ENCODE data around the gene UPK2. TPM values are rescaled to one million over a fixed set of nuclear protein-coding genes. Genes with fewer than 3 reads are reported as not detected.

UPK2 gene
- total RNA-seq, 2 donors from 2014 or later: not detected

DNA sequence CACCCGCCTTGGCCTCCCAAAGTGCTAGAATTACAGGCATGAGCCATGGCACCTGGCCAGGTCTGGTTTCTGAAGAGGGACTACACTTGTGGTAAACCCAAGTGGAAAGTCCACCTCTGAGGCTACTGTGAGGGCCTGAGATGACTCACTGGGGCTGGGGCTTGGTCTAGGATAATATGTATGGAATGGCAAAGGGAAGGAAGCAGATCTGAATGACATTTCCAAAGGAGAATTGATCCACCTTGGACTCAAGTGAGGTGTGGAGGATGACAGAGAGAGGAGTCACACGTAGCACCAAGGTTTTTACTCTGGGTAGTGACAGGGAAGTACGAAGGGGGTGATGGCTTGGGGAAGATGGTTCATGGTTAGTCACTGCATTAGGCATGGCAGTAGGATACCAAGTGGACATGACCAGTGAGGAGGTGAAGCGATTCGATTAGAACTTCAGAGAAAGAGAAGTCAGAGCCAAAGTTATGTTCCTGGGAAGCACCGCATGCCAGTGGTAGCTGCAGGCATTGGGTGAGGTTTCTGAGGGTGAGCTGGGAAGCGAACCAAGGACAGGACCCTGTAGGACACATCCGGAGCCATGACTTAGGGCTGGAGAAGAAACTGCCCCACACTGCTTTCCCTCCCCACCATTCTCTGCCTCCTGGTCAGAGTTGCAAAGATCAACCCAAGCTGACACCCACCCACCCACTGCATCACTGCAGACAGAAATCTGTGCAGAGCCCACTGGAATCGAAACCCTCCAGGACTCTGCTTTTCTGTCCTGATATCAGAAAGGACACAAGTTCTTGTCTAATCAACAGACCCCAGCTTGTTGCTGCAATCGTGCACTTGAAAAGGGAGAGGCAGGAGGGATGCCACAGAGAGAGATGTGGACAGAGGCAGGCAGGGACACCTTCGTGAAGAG, 17.4 kb upstream of the UPK2 start:
- Histone ChIP-seq H3K4me3 (no peak overlapping the region), H3K36me3 (replicated peaks in 1 of 2; ENCODE audit: insufficient read depth in 1 of 2, low read depth in 2 of 2) (no peaks in the 10 kb centered on the region), H3K27me3 (no peaks in the 10 kb centered on the region), H3K4me1 (peaks cover 4% of the 10 kb centered on the region), H3K9me3 (no peaks in the 10 kb centered on the region), H3K27ac (no peak overlapping the region)
- TF ChIP-seq POLR2A (IDR thresholded peaks at IDR 0.05): no peak
- TF ChIP-seq, protein P1, sequence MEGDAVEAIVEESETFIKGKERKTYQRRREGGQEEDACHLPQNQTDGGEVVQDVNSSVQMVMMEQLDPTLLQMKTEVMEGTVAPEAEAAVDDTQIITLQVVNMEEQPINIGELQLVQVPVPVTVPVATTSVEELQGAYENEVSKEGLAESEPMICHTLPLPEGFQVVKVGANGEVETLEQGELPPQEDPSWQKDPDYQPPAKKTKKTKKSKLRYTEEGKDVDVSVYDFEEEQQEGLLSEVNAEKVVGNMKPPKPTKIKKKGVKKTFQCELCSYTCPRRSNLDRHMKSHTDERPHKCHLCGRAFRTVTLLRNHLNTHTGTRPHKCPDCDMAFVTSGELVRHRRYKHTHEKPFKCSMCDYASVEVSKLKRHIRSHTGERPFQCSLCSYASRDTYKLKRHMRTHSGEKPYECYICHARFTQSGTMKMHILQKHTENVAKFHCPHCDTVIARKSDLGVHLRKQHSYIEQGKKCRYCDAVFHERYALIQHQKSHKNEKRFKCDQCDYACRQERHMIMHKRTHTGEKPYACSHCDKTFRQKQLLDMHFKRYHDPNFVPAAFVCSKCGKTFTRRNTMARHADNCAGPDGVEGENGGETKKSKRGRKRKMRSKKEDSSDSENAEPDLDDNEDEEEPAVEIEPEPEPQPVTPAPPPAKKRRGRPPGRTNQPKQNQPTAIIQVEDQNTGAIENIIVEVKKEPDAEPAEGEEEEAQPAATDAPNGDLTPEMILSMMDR (IDR thresholded peaks at IDR 0.05): no peak
- ATAC-seq (no peak), DNase-seq (no peak)
- intact Hi-C loops (cut with DNase I): no loop called here
- 59 to 72% methylated on average over 9 to 11 of the region's 11 CpGs for whole genome bisulfite sequencing, 2 donors

DNA sequence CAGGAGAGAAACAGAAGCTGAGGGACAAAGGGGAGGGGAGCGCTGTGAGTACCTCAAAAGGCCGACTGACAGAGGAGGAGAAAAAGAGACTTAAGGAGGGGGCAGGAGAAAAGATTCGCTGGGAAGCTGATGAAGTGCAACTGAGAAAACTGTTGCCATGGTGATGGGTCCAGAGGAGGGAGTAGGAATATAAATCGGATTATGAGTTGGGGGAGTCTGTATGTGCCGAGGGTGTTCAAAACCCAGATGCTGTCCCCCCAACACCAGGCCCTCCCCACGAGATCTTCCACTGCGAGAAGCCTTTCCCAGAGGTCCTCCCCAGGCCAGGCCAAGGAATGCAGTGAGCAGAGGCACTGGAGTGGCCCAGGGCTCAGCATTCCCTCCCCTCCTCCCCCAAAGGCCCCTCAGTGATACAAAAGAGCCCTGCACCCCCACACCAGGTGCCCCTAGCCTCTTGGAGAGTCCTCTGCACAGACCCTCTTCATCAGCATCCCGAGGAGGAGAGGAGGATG, 16.6 kb upstream of the UPK2 start:
- intact Hi-C loops (cut with DNase I): no loop called here
- 47 to 50% methylated on average over 7 to 8 of the region's 8 CpGs for WGBS, 2 donors
- H3K27me3 ChIP-seq: no peaks in the 10 kb centered on the region
- no peak overlapping the region for H3K4me3 ChIP-seq
- no peaks in the 10 kb centered on the region for H3K4me1 ChIP-seq
- H3K27ac ChIP-seq: no peak overlapping the region
- ATAC-seq (no peak), DNase-seq (no peak)
- H3K9me3 ChIP-seq: no peaks in the 10 kb centered on the region
- no peak for TF ChIP-seq POLR2A (IDR thresholded peaks at IDR 0.05)
- TF ChIP-seq, protein P1 (IDR thresholded peaks at IDR 0.05): no peak
- no peaks in the 10 kb centered on the region for H3K36me3 ChIP-seq (replicated peaks in 1 of 2; ENCODE audit: insufficient read depth in 1 of 2, low read depth in 2 of 2)

DNA sequence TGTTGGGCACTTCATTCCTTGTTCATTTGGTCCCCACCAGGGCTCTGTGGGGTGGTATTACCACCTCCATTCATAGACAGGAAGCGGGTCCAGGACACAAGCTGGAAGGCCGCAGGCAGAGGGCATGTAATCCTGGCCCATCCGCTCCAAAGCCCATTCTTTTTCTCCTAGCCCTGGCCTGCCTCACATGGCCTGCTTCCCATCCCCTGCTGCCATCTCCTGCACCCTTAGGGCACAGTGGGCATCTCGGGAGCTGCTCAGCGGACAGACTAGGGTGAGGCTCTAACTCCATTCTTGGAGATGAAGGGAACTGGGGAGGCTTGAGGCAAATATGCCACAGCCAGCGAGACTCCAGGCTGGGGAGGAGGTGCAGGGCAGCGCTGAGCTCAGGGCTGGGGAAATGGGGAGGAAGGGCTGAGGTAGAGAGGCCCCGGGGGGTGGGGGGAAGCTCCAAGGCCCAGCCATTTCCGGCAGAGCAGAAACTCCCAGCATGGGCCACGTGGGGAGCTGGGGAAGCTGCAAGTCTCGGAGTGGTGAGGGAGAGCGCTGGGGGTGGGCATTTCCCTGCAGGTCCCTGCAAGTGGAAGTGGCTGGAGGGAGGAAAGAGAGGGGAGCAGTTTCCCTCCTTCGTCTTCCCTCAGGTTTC, 16.0 kb upstream of the UPK2 start:
- H3K27ac ChIP-seq: no peak overlapping the region
- H3K4me1 ChIP-seq: no peaks in the 10 kb centered on the region
- WGBS, 2 donors: 46 to 57% methylated on average over 12 to 13 of the region's 13 CpGs
- no peak for TF ChIP-seq POLR2A (IDR thresholded peaks at IDR 0.05)
- TF ChIP-seq, protein P1 (IDR thresholded peaks at IDR 0.05): no peak
- no peaks in the 10 kb centered on the region for H3K27me3 ChIP-seq
- no peaks in the 10 kb centered on the region for H3K9me3 ChIP-seq
- ATAC-seq (no peak), DNase-seq (no peak)
- intact Hi-C loops (cut with DNase I): no loop called here
- no peak overlapping the region for H3K4me3 ChIP-seq
- H3K36me3 ChIP-seq (replicated peaks in 1 of 2; ENCODE audit: insufficient read depth in 1 of 2, low read depth in 2 of 2): no peaks in the 10 kb centered on the region

DNA sequence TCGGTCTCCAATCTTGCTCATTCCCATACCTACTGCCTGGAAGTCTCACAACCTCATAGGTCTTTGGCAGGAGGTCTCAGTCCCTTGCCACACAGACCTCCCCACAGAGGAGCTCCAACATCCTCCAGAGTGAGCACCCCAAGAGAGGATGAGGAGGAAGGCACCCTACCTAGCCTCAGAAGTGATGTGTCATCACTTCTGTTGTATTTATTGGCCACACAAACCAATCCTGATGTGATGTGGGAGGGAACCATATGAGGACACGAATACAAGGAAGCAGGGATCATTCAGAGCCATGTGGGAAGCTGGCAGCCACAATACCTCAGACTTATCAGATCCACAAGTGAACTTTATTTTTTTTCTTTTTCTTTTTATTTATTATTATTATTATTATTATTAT, 9.0 kb upstream of the UPK2 start:
- Histone ChIP-seq H3K4me3 (no peak overlapping the region), H3K27ac (no peak overlapping the region), H3K36me3 (replicated peaks in 1 of 2; ENCODE audit: insufficient read depth in 1 of 2, low read depth in 2 of 2) (no peaks in the 10 kb centered on the region), H3K9me3 (no peaks in the 10 kb centered on the region), H3K4me1 (no peaks in the 10 kb centered on the region), H3K27me3 (no peaks in the 10 kb centered on the region)
- TF ChIP-seq, protein P1 (IDR thresholded peaks at IDR 0.05): no peak
- no peak for ATAC-seq
- 25 to 77% methylated on average over 1 to 2 of the region's 2 CpGs for WGBS, 2 donors
- intact Hi-C loops (cut with DNase I): no loop called here
- DNase-seq: no peak
